Ammon's horn (tissue), 1 donor: ENCODE measurements around the gene DLG2.

Experiments
- DNase-seq: peaks from one replicate; pipeline ENCODE4 v3.0.0-alpha.2; 2016; ENCODE audit warnings: low spot score

DLG2 gene

GRCh38 chr11:83678831-83679584 is 1948.1 kb downstream of the DLG2 start:
- DNase-seq, result no peak

GRCh38 chr11:83677730-83678129 is 1949.4 kb downstream of the DLG2 start:
- no peak for DNase-seq

- no peak for DNase-seq
Measured at GRCh38 chr11:83676056-83676601, 1951.0 kb downstream of the DLG2 start.

GRCh38 chr11:83674102-83674896 is 1952.8 kb downstream of the DLG2 start:
- DNase-seq, result no peak

GRCh38 chr11:83671289-83671688 is 1955.9 kb downstream of the DLG2 start:
- DNase-seq, result no peak

- DNase-seq, result no peak
Measured at GRCh38 chr11:83666149-83666548, 1961.0 kb downstream of the DLG2 start.

GRCh38 chr11:83663988-83664387 is 1963.2 kb downstream of the DLG2 start:
- DNase-seq, result no peak

GRCh38 chr11:83663446-83663845 is 1963.7 kb downstream of the DLG2 start:
- no peak for DNase-seq

- no peak for DNase-seq
Measured at GRCh38 chr11:83662494-83662893, 1964.7 kb downstream of the DLG2 start.

- DNase-seq, result no peak
Measured at GRCh38 chr11:83661491-83662350, 1965.4 kb downstream of the DLG2 start.

- DNase-seq, result no peak
Measured at GRCh38 chr11:83659466-83659865, 1967.7 kb downstream of the DLG2 start.

- DNase-seq, result no peak
Measured at GRCh38 chr11:83656796-83657330, 1970.3 kb downstream of the DLG2 start.

GRCh38 chr11:83655976-83656375 is 1971.2 kb downstream of the DLG2 start:
- DNase-seq, result peak; percentile 55

- DNase-seq, result no peak
Measured at GRCh38 chr11:83649528-83649855, 1977.7 kb downstream of the DLG2 start.

GRCh38 chr11:83648610-83649527 is 1978.3 kb downstream of the DLG2 start:
- no peak for DNase-seq

GRCh38 chr11:83645561-83645960 is 1981.6 kb downstream of the DLG2 start:
- DNase-seq, result peak; percentile 43

- no peak for DNase-seq
Measured at GRCh38 chr11:83643115-83643514, 1984.0 kb downstream of the DLG2 start.

- DNase-seq, result no peak
Measured at GRCh38 chr11:83642500-83642899, 1984.6 kb downstream of the DLG2 start.

GRCh38 chr11:83641511-83641910 is 1985.6 kb downstream of the DLG2 start:
- no peak for DNase-seq

- DNase-seq, result no peak
Measured at GRCh38 chr11:83639995-83640758, 1987.0 kb downstream of the DLG2 start.
